Activated CD4-positive, alpha-beta T cell treated with anti-CD3 and anti-CD28 coated beads, Interleukin-2, amount 10 ng/mL, durations not matched to agents 7 days and 5 days (primary cell): ENCODE data around the gene NCKAP5. TPM values are rescaled to one million over a fixed set of nuclear protein-coding genes. Genes with fewer than 3 reads are reported as not detected.

ENCODE experiments used
- CTCF ChIA-PET: fragments of 350-600 bp; sonication (Branson Sonifier 250); formaldehyde crosslinking; loops from one replicate; lab custom pipeline; 2021; ENCODE audit warnings: antibody characterized with exemption; lab: Charles Lee
- POLR2A ChIA-PET: fragments of 350-600 bp; sonication (Branson Sonifier 250); formaldehyde crosslinking; loops from one replicate; lab custom pipeline; 2021; ENCODE audit warnings: antibody characterized with exemption; lab: Charles Lee
- DNase-seq: peaks from one replicate; pipeline ENCODE4 v3.0.0-alpha.2; 2020
- H3K27ac Mint-ChIP-seq: one replicate; pipeline ENCODE4 v1.8.0; 2021; ENCODE audit warnings: mild to moderate bottlenecking, moderate library complexity, mixed read lengths
- H3K27me3 Mint-ChIP-seq: one replicate; pipeline ENCODE4 v1.8.0; 2021; ENCODE audit warnings: mixed read lengths
- H3K36me3 Mint-ChIP-seq: one replicate; pipeline ENCODE4 v1.8.0; 2021; ENCODE audit warnings: low read depth, mixed read lengths
- H3K4me1 Mint-ChIP-seq: one replicate; pipeline ENCODE4 v1.8.0; 2021; ENCODE audit warnings: mixed read lengths
- H3K4me3 Mint-ChIP-seq: one replicate; pipeline ENCODE4 v1.8.0; 2021; ENCODE audit warnings: mild to moderate bottlenecking, moderate library complexity, mixed read lengths
- H3K9me3 Mint-ChIP-seq: one replicate; pipeline ENCODE4 v1.8.0; 2021; ENCODE audit warnings: mixed read lengths
- total RNA-seq, 2 experiments: library from RNA; stranded (reverse); gene quantifications; one replicate each; pipeline ENCODE4 v1.2.3, GENCODE V29; 2021

Gene NCKAP5
- total RNA-seq, 2 experiments from 2014 or later: not detected

DNA sequence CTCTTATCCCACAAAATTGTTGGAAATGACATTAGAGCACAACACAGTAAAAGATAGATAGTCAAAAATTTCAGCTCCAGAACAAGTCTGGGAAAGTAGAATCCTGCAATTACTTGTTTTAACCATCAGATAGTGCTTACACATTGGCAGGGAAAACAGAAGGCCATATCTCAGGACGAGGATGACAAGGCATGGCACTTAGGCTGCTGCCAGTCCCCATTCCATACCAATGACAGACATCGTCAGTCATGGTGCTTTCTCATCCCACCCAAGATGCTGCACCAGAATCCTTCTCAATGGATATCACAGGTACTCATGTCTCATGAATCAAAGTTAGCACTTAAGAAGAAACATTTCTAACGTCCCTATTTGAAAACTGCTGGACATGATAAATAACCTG lies 187.3 kb downstream of the NCKAP5 start:
- no peak overlapping the region for H3K4me3 Mint-ChIP-seq
- H3K27ac Mint-ChIP-seq: no peak overlapping the region
- no peaks in the 10 kb centered on the region for H3K36me3 Mint-ChIP-seq
- ChIA-PET POLR2A (no interaction called here), CTCF (no interaction called here)
- H3K9me3 Mint-ChIP-seq: no peaks in the 10 kb centered on the region
- no peaks in the 10 kb centered on the region for H3K4me1 Mint-ChIP-seq
- no peak for DNase-seq
- no peaks in the 10 kb centered on the region for H3K27me3 Mint-ChIP-seq

DNA sequence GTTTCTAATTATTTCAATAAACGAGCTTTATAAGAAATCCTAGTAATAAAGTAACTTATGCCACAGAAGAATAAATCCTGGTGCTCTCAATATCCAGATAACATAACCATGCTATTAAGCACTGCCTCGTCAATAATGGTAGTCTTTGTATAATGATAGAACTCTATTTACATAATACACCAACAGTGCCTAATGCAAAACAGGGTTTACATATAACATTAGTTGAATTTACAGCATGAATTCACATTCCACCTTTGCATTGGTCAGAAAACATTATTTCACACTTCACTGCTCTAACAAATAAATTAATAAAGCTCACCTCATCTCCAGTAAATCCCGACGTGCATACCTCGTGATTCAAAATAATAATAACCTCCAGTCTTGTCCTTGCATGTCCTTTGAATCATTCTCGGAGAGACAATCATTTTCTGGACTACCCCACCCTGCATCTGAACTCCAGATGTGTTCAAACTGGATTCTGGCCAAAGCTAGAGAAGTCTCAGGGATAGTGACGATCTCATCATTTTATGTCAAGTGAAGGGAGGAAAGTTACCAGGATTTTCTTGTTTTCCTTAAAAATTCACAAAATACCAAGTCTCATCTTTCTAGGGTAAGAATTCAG lies 189.2 kb downstream of the NCKAP5 start:
- no peak overlapping the region for H3K27ac Mint-ChIP-seq
- no peak for DNase-seq
- ChIA-PET CTCF (no interaction called here), POLR2A (no interaction called here)
- H3K4me1 Mint-ChIP-seq: no peaks in the 10 kb centered on the region
- no peaks in the 10 kb centered on the region for H3K36me3 Mint-ChIP-seq
- H3K27me3 Mint-ChIP-seq: no peaks in the 10 kb centered on the region
- H3K4me3 Mint-ChIP-seq: no peak overlapping the region
- no peaks in the 10 kb centered on the region for H3K9me3 Mint-ChIP-seq

DNA sequence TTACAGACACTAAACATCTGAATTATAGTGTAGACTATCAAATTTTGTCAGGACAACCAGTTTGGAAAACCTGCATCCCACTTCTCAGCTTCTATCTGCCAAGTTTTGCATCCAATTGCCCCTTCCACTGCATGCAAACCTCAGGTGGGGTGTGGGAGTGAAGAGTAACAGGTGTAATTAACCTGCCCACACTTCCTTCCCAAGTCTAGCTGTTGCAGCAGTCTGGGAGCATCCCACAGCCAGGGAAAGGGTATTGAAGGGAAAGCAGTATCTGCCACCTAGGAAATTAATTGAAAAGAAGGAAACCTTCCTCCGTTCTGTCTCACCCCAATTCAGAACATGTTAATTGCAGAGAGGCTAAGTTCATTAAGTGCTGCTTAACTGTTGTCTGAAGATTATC lies 189.9 kb downstream of the NCKAP5 start:
- CTCF ChIA-PET: no interaction called here
- no peaks in the 10 kb centered on the region for H3K9me3 Mint-ChIP-seq
- H3K4me3 Mint-ChIP-seq: no peak overlapping the region
- no peaks in the 10 kb centered on the region for H3K4me1 Mint-ChIP-seq
- H3K27me3 Mint-ChIP-seq: no peaks in the 10 kb centered on the region
- POLR2A ChIA-PET: no interaction called here
- no peak overlapping the region for H3K27ac Mint-ChIP-seq
- no peaks in the 10 kb centered on the region for H3K36me3 Mint-ChIP-seq
- DNase-seq: no peak

DNA sequence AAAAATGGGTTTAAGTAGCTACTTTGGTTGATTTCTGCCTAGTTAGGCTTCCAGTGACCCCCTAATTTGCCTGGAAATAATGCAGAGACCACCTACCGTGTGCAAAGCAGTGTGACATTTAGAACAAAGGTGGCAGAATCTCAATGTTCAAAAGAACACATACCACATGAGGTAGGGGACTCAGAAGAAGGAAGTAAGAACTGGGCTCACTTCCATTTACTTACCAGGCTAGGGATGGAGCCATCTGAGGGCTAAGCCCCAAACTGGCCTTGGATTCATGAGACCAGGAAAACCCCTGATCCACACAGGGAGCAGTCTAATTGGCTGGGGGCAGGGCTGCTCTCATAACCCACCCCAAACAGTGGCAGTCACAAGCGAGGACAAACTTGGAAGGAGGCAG lies 190.7 kb downstream of the NCKAP5 start:
- H3K27me3 Mint-ChIP-seq: no peaks in the 10 kb centered on the region
- H3K4me1 Mint-ChIP-seq: no peaks in the 10 kb centered on the region
- ChIA-PET CTCF (no interaction called here), POLR2A (no interaction called here)
- no peaks in the 10 kb centered on the region for H3K9me3 Mint-ChIP-seq
- DNase-seq: no peak
- H3K27ac Mint-ChIP-seq: no peak overlapping the region
- H3K4me3 Mint-ChIP-seq: no peak overlapping the region
- no peaks in the 10 kb centered on the region for H3K36me3 Mint-ChIP-seq

DNA sequence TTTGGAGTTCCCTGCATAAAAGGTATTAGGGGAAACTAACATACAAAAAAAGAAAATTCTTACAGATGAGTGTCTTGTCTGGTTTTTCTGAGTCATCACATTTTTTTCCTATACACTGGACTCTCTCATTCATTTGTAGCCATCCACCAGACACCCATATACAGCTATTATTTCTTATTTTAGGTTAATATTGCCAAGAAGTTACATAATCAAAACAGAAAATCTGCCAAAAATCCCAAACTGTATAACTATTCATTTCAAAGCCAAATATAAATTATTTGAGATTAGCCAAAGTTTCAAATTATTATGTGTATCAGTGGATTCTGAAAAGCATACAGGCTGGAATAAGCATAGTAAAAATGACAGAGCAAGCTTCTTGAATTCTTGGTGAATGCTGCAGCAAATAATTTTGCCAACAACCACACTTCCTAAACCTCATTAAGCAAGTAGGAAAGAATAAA lies 191.2 kb downstream of the NCKAP5 start:
- Mint-ChIP-seq H3K27me3 (no peaks in the 10 kb centered on the region), H3K27ac (no peak overlapping the region), H3K9me3 (no peaks in the 10 kb centered on the region), H3K36me3 (no peaks in the 10 kb centered on the region), H3K4me3 (no peak overlapping the region), H3K4me1 (no peaks in the 10 kb centered on the region)
- ChIA-PET CTCF (no interaction called here), POLR2A (no interaction called here)
- no peak for DNase-seq

DNA sequence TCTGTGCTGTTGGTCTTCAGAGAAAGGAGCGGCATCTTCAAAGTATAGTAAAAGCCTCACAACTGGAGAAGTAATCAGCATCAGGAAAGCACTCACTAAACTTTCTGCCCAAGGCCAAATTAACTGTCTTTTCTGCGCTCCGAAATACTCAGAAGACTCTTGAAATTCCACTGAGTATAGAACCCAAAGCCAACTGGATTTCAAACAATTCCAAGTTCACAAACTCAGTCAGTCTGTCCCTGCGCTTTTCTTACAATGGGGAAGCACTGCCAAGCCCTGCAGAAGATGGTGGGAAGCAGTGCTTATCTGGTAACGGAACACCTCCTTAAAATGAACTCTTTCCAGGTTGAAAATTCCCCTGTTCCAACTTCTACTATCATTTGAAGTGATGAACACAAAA lies 193.5 kb downstream of the NCKAP5 start:
- Mint-ChIP-seq H3K4me1 (no peaks in the 10 kb centered on the region), H3K4me3 (no peak overlapping the region), H3K27me3 (no peaks in the 10 kb centered on the region), H3K36me3 (no peaks in the 10 kb centered on the region), H3K9me3 (no peaks in the 10 kb centered on the region), H3K27ac (no peak overlapping the region)
- DNase-seq: no peak
- POLR2A ChIA-PET: no interaction called here
- CTCF ChIA-PET: no interaction called here

DNA sequence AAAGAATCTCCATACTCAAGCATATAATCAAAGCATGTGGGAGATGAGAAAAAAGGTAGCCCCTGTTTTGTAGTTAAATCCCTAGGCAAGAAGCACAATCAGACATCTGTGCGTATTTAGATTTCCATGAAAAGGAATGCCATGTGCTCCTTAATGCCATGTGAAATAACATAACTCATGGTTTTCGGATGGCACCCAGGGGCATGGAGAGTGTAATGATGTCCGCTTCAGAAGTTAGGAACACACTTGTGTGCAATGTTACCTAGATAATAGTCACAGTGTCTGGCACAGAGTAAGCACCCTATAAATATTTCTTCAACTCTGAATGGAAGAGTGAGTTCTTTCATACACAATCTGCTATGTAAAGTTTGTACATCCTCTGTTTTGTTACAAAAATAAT lies 197.0 kb downstream of the NCKAP5 start:
- no peak for DNase-seq
- Mint-ChIP-seq H3K27me3 (no peaks in the 10 kb centered on the region), H3K4me3 (no peak overlapping the region), H3K9me3 (no peaks in the 10 kb centered on the region), H3K27ac (no peak overlapping the region), H3K36me3 (no peaks in the 10 kb centered on the region), H3K4me1 (no peaks in the 10 kb centered on the region)
- CTCF ChIA-PET: no interaction called here
- POLR2A ChIA-PET: no interaction called here

DNA sequence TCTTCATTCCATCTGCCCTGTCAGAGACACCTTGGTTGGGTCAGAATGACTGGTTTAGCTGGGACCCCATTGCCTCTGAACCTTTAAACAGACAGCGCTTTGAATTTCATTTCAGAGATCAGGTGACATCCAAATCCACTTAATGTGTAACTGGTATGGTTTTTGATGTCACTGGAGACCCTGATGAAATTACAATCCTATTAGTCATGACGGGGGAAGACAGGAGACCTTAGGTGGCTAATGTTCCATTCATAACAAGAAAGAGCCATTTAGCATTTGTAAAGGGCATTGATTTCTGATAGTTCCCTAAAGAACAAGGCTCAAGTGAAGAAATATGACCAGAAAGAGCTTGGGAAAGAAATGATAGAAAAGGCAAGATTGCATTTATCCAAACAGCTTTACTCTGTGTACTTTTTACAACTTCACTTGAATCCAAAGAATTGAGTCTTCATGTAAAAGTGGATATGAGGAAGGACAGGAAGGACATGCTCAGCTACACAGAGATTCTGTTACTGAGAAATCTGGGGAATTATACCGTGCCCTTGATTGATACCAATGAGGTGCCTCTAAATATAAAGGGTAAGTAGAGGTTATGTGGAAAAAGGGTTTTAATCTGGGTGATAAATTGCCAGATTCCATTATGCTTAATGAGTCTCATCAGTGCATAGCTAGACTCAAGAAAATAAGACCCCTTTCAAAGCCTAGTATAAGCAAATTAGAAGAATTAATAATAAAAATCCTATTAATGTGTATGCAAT lies 198.2 kb downstream of the NCKAP5 start:
- ChIA-PET CTCF (no interaction called here), POLR2A (no interaction called here)
- Mint-ChIP-seq H3K9me3 (no peaks in the 10 kb centered on the region), H3K36me3 (no peaks in the 10 kb centered on the region), H3K4me1 (no peaks in the 10 kb centered on the region), H3K27me3 (no peaks in the 10 kb centered on the region), H3K27ac (no peak overlapping the region), H3K4me3 (no peak overlapping the region)
- no peak for DNase-seq

DNA sequence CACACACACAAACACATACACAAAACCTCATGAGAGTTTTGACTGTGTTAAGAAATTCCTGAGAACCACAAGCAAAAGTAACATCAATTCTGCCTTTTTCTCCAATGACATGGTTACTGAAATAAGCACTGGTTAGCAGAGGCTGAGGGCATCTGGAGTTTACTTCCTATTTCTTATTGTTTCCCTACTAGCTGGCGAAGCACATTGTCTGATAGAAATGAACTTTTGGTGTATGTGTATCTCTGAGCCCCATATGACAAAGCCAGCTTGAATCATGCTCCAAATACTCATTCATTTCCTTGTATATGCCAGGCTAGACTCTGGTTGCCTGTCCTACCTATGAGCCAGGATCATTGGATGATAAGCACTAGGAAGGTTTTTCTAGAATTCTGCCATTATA lies 203.1 kb downstream of the NCKAP5 start:
- H3K4me1 Mint-ChIP-seq: peaks cover 7% of the 10 kb centered on the region
- POLR2A ChIA-PET: no interaction called here
- peaks cover 2% of the 10 kb centered on the region for H3K27me3 Mint-ChIP-seq
- no peak overlapping the region for H3K27ac Mint-ChIP-seq
- no peak overlapping the region for H3K4me3 Mint-ChIP-seq
- no peak for DNase-seq
- CTCF ChIA-PET: no interaction called here
- no peaks in the 10 kb centered on the region for H3K36me3 Mint-ChIP-seq
- no peaks in the 10 kb centered on the region for H3K9me3 Mint-ChIP-seq

DNA sequence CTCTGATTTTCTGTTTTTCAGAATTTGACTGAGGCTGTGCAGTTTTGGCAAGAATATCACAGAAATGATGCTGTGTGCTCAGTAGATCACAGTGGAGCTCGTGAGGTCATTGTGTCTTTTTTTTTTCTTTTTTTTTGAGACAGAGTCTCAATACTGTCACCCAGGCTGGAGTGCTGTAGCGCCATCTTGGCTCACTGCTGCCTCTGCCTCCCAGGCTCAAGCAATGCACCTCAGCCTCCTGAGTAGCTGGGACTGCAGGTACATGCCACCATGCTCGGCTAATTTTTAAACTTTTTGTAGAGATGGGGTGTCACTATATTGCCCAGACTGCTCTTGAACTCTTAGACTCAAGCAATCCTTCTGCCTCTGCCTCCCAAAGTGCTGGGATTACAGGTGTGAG lies 203.6 kb downstream of the NCKAP5 start:
- Mint-ChIP-seq H3K27ac (no peak overlapping the region), H3K36me3 (no peaks in the 10 kb centered on the region), H3K9me3 (no peaks in the 10 kb centered on the region), H3K4me3 (no peak overlapping the region), H3K4me1 (peaks cover 7% of the 10 kb centered on the region), H3K27me3 (peaks cover 2% of the 10 kb centered on the region)
- no peak for DNase-seq
- CTCF ChIA-PET: no interaction called here
- POLR2A ChIA-PET: no interaction called here

DNA sequence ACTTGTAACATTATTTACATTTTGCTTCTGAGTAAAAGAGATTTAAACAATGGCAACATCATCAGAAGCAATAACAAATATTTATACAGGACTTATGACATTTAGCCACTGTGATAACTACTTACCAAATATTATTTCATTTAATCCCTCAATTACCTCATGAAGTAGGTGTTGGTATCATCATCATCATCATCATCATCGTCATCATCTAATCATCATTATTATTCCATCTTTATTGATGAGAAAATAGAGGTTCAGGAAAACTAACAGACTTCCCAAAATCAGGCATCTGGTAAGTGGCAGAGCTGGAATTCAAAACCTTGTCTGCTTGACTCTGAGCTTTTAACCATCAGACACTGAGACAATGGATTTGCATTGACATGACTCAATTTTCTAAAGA lies 204.4 kb downstream of the NCKAP5 start:
- Mint-ChIP-seq H3K9me3 (no peaks in the 10 kb centered on the region), H3K27ac (no peak overlapping the region), H3K4me1 (peaks cover 7% of the 10 kb centered on the region), H3K4me3 (no peak overlapping the region), H3K27me3 (peaks cover 2% of the 10 kb centered on the region), H3K36me3 (no peaks in the 10 kb centered on the region)
- no peak for DNase-seq
- ChIA-PET CTCF (no interaction called here), POLR2A (no interaction called here)

DNA sequence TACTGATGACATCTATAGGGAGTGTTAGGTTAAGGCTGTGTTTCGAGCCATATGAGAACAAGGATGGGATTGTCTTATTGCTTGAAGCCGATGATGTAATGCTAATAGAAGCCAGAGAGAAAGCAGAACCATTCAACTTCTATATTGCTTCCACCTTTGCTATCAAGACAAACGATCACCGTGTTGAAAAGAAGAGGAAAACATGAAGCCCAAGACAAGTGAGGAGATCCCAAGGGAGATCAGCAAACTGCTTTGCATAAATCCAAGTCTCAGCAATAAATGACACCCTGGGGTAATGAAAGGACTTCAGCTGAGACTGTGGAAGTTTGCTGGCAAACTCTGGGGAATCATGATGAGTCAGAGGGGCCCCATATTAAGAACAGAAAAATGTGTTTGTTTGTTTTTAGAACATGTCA lies 206.2 kb downstream of the NCKAP5 start:
- H3K27me3 Mint-ChIP-seq: peaks cover 2% of the 10 kb centered on the region
- no peak overlapping the region for H3K4me3 Mint-ChIP-seq
- ChIA-PET CTCF (no interaction called here), POLR2A (no interaction called here)
- H3K4me1 Mint-ChIP-seq: peaks cover 7% of the 10 kb centered on the region
- H3K27ac Mint-ChIP-seq: no peak overlapping the region
- no peak for DNase-seq
- H3K9me3 Mint-ChIP-seq: no peaks in the 10 kb centered on the region
- no peaks in the 10 kb centered on the region for H3K36me3 Mint-ChIP-seq

DNA sequence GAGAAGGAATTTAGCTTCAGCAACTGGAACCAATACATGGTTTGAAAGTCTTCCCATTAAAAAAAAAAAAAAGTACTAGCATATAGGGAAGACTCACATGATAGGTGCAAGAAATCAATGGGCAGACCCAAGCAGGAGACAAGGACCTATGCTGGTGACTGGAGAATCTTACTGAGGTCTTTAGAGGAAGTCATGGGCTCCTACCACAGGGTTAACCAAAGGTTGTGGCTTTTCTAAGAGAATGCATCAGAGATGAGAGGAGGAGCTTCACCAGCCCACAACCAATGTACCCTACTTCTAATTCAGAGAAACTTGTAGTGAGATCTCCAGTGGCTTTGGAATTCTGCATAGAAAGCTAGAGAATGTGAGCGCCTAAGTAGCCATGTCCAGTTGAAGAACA lies 207.4 kb downstream of the NCKAP5 start:
- H3K4me1 Mint-ChIP-seq: peaks cover 7% of the 10 kb centered on the region
- H3K36me3 Mint-ChIP-seq: no peaks in the 10 kb centered on the region
- H3K27ac Mint-ChIP-seq: no peak overlapping the region
- peaks cover 2% of the 10 kb centered on the region for H3K27me3 Mint-ChIP-seq
- H3K9me3 Mint-ChIP-seq: no peaks in the 10 kb centered on the region
- ChIA-PET CTCF (interaction anchor here (1.0 kb wide), 1 partner anchor 21 kb away, joined by 5 read pairs; no protein-coding TSS in a partner anchor), POLR2A (no interaction called here)
- no peak overlapping the region for H3K4me3 Mint-ChIP-seq
- DNase-seq: no peak
